GM12891 (cell line): ENCODE data around the gene RFXAP.

Source experiments
- POLR2A ChIP-seq: IDR thresholded peaks from 2 replicates; pipeline ENCODE4 v1.6.1; 2011; ENCODE audit warnings: low read depth, low read length, control low read depth
- POLR2AphosphoS5 ChIP-seq: IDR thresholded peaks from 2 replicates; pipeline ENCODE4 v1.6.1; 2011; ENCODE audit warnings: low read depth, low read length, control low read depth
- SPI1 ChIP-seq: IDR thresholded peaks from 2 replicates; pipeline ENCODE4 v1.6.1; 2011; ENCODE audit warnings: low read depth, low read length, control low read depth
- TAF1 ChIP-seq: IDR thresholded peaks from 2 replicates; pipeline ENCODE4 v1.6.1; 2011; ENCODE audit warnings: low read depth, low read length, control low read depth

DNA sequence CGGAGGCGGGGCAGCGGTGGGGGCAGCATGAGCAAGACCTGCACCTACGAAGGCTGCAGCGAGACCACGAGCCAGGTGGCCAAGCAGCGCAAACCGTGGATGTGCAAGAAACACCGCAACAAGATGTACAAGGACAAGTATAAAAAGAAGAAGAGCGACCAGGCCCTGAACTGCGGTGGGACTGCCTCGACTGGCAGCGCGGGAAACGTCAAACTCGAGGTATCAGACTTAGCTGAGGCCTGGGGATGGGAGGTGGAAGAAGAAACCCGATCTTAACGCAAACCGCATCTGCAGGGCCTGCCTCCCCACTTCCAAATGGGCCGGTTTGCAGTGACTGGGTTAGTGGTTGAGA is 693 bp downstream of the RFXAP start:
- TF ChIP-seq POLR2AphosphoS5 (no peak), POLR2A (no peak), SPI1 (no peak), TAF1 (no peak)
